GM12865 (cell line): ENCODE measurements around the gene LDB1.

Experiments
- DNase-seq: peaks from one replicate; pipeline ENCODE4 v3.0.0; 2010; ENCODE audit warnings: low read depth
- H3K4me3 ChIP-seq: 2 replicates; pipeline ENCODE4 v1.5.1; 2011; ENCODE audit warnings: mild to moderate bottlenecking, low read depth, low read length, control low read depth
- TF ChIP-seq, protein P1 (sequence below): IDR thresholded peaks from 2 replicates; pipeline ENCODE4 v1.5.1; 2011; ENCODE audit warnings: low read length, control low read depth, low read depth, inconsistent platforms; ENCODE audit not compliant: insufficient read depth; ENCODE audit errors: missing control alignments

Gene LDB1

GRCh38 chr10:102096449-102096848 is 23.7 kb downstream of the LDB1 start:
- no peak overlapping the region for H3K4me3 ChIP-seq
- TF ChIP-seq, protein P1, sequence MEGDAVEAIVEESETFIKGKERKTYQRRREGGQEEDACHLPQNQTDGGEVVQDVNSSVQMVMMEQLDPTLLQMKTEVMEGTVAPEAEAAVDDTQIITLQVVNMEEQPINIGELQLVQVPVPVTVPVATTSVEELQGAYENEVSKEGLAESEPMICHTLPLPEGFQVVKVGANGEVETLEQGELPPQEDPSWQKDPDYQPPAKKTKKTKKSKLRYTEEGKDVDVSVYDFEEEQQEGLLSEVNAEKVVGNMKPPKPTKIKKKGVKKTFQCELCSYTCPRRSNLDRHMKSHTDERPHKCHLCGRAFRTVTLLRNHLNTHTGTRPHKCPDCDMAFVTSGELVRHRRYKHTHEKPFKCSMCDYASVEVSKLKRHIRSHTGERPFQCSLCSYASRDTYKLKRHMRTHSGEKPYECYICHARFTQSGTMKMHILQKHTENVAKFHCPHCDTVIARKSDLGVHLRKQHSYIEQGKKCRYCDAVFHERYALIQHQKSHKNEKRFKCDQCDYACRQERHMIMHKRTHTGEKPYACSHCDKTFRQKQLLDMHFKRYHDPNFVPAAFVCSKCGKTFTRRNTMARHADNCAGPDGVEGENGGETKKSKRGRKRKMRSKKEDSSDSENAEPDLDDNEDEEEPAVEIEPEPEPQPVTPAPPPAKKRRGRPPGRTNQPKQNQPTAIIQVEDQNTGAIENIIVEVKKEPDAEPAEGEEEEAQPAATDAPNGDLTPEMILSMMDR, result no peak
- no peak for DNase-seq

GRCh38 chr10:102090772-102091171 is 29.4 kb downstream of the LDB1 start:
- TF ChIP-seq, protein P1, result no peak
- H3K4me3 ChIP-seq, result no peak overlapping the region
- no peak for DNase-seq

GRCh38 chr10:102086196-102086595 is 34.0 kb downstream of the LDB1 start:
- no peak overlapping the region for H3K4me3 ChIP-seq

GRCh38 chr10:102085336-102085735 is 34.8 kb downstream of the LDB1 start:
- TF ChIP-seq, protein P1, result no peak
- no peak for DNase-seq

More at GRCh38 chr10:102086196-102086595, 34.0 kb downstream of the LDB1 start:
- DNase-seq, result no peak
- TF ChIP-seq, protein P1, result no peak

DNA sequence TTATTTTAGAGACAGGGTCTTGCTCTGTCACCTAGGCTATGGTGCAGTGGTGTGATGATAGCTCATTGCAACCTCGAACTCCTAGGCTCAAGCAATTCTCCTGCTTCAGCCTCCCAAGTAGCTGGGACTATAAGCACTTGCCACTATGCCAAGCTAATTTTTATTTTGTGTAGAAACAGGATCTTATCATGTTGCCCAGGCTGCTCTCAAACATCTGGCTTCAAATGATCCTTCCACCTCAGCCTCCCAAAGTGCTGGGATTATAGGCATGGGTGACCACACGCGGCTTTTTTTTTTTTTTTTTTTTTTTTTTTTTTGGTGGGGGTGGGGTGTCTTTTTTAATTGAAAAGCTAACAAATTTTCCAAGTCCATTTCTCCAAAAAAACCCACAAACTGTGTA is 36.6 kb downstream of the LDB1 start:
- H3K4me3 ChIP-seq, result no peak overlapping the region
- TF ChIP-seq, protein P1, result no peak
- no peak for DNase-seq

More at GRCh38 chr10:102085336-102085735, 34.8 kb downstream of the LDB1 start:
- no peak overlapping the region for H3K4me3 ChIP-seq

GRCh38 chr10:102072673-102073527 is 47.3 kb downstream of the LDB1 start:
- peak; percentile 85 for DNase-seq
- no peak overlapping the region for H3K4me3 ChIP-seq
- TF ChIP-seq, protein P1, result peak; percentile 94
